Activated CD4-positive, alpha-beta T cell treated with anti-CD3 and anti-CD28 coated beads, Interleukin-2, amount 10 ng/mL, durations not matched to agents 24 days and 14 days (primary cell): ENCODE data around the gene FMN2. TPM values are rescaled to one million over a fixed set of nuclear protein-coding genes. Genes with fewer than 3 reads are reported as not detected.

Source experiments
- DNase-seq: peaks from one replicate; pipeline ENCODE4 v3.0.0; 2022
- H3K27ac Mint-ChIP-seq: one replicate; pipeline ENCODE4 v1.8.0; 2022; ENCODE audit warnings: mild to moderate bottlenecking, mixed read lengths
- H3K27me3 Mint-ChIP-seq: one replicate; pipeline ENCODE4 v1.8.0; 2022; ENCODE audit warnings: mixed read lengths
- H3K36me3 Mint-ChIP-seq: one replicate; pipeline ENCODE4 v1.8.0; 2022; ENCODE audit warnings: low read depth, mild to moderate bottlenecking, mixed read lengths
- H3K4me1 Mint-ChIP-seq: one replicate; pipeline ENCODE4 v1.8.0; 2021; ENCODE audit warnings: mixed read lengths
- H3K4me3 Mint-ChIP-seq: one replicate; pipeline ENCODE4 v1.8.0; 2022; ENCODE audit warnings: mild to moderate bottlenecking, moderate library complexity, mixed read lengths
- H3K9me3 Mint-ChIP-seq: one replicate; pipeline ENCODE4 v1.8.0; 2021; ENCODE audit warnings: mixed read lengths
- intact Hi-C: fragments of 100-400 bp; cut with micrococcal nuclease; formaldehyde crosslinking; loops from one replicate; pipeline ENCODE4 v1.15.1; 2023
- total RNA-seq: library from RNA; stranded (reverse); gene quantifications from 2 replicates; pipeline ENCODE4 v1.2.3, GENCODE V29; 2022

FMN2 gene
- total RNA-seq, 1 donor from 2014 or later, result not detected

DNA sequence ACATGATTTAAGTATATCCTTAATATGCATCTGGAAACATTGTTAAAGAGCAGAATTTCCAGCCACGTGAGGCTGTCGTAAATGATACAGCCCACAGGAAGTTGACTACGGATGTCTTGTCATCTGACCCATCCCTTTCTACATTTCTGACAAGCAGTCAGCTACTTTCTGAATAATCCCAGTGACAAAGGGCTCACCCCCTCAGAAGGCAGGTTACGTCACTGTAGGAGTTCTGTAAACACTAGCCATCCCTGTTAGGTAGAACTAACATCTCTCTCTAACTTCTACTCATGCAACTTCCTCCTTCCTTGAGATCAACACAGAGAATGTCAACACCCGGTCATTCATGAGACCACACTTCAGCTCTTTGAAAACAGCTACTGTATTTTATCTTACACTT, 261.1 kb downstream of the FMN2 start:
- Mint-ChIP-seq H3K4me3 (no peak overlapping the region), H3K27ac (no peak overlapping the region), H3K4me1 (no peaks in the 10 kb centered on the region), H3K36me3 (no peaks in the 10 kb centered on the region), H3K9me3 (peaks cover 8% of the 10 kb centered on the region), H3K27me3 (no peaks in the 10 kb centered on the region)
- no peak for DNase-seq
- intact Hi-C loops, result no loop called here

DNA sequence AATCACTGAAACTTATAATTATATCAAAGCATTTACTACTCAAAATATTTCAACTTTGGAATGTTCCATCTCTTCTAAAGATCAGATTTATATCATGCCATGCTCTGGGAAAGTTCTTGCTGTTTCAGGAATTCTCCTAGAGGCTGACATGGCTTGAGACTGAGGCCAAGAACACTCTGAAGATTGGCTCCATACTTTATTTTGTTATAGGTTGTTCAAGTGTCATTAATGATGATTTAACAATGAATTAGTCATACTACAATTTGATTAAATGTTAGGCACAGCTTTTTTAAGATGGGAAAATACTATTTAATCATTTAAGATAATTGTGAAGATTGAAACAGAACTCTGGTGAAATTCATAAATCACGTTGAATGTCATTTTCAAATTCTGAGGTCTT, 264.9 kb downstream of the FMN2 start:
- H3K4me1 Mint-ChIP-seq, result no peaks in the 10 kb centered on the region

DNA sequence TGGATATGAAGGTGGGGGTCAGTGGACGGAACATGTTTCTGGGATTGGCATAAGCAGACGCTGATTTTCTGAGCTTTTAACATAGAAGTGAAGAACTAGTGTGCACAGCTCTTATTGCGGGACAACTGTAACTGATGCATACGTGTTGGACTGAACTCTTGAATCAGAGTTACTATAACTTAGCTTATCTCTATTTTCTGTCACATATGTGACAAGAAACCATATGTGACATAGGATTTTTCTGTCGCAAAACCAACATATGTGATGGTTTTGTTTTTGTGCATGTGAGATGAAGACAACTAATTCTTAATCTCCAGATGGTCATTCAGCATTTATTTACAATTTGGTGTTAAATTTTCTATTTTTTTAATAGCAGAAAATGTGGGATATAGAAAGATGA, 270.4 kb downstream of the FMN2 start:
- no peaks in the 10 kb centered on the region for H3K4me1 Mint-ChIP-seq
- H3K36me3 Mint-ChIP-seq, result no peaks in the 10 kb centered on the region
- no peak overlapping the region for H3K27ac Mint-ChIP-seq
- H3K27me3 Mint-ChIP-seq, result no peaks in the 10 kb centered on the region
- H3K9me3 Mint-ChIP-seq, result peaks cover 8% of the 10 kb centered on the region
- intact Hi-C loops, result no loop called here
- no peak for DNase-seq
- H3K4me3 Mint-ChIP-seq, result no peak overlapping the region

More for the DNA sequence above, 264.9 kb downstream of the FMN2 start:
- DNase-seq, result no peak
- Mint-ChIP-seq H3K4me3 (no peak overlapping the region), H3K9me3 (peaks cover 14% of the 10 kb centered on the region), H3K36me3 (no peaks in the 10 kb centered on the region), H3K27me3 (no peaks in the 10 kb centered on the region), H3K27ac (no peak overlapping the region)
- intact Hi-C loops, result no loop called here

- H3K4me3 Mint-ChIP-seq, result no peak overlapping the region
- intact Hi-C loops, result no loop called here
- H3K27ac Mint-ChIP-seq, result no peak overlapping the region
- no peaks in the 10 kb centered on the region for H3K36me3 Mint-ChIP-seq
- no peak for DNase-seq
- H3K27me3 Mint-ChIP-seq, result no peaks in the 10 kb centered on the region
- no peaks in the 10 kb centered on the region for H3K4me1 Mint-ChIP-seq
- peaks cover 8% of the 10 kb centered on the region for H3K9me3 Mint-ChIP-seq
Observed at GRCh38 chr1:240362826-240363225, 271.1 kb downstream of the FMN2 start.

GRCh38 chr1:240363315-240363714, 271.6 kb downstream of the FMN2 start:
- Mint-ChIP-seq H3K9me3 (peaks cover 8% of the 10 kb centered on the region), H3K36me3 (no peaks in the 10 kb centered on the region), H3K27ac (no peak overlapping the region), H3K4me1 (no peaks in the 10 kb centered on the region), H3K4me3 (no peak overlapping the region), H3K27me3 (no peaks in the 10 kb centered on the region)
- no peak for DNase-seq
- intact Hi-C loops, result no loop called here

- no peak for DNase-seq
- H3K9me3 Mint-ChIP-seq, result peaks cover 8% of the 10 kb centered on the region
- H3K27ac Mint-ChIP-seq, result no peak overlapping the region
- H3K27me3 Mint-ChIP-seq, result no peaks in the 10 kb centered on the region
- H3K4me3 Mint-ChIP-seq, result no peak overlapping the region
- H3K4me1 Mint-ChIP-seq, result no peaks in the 10 kb centered on the region
- no peaks in the 10 kb centered on the region for H3K36me3 Mint-ChIP-seq
- intact Hi-C loops, result no loop called here
Observed at GRCh38 chr1:240363914-240364313, 272.2 kb downstream of the FMN2 start.

GRCh38 chr1:240366636-240367035, 275.0 kb downstream of the FMN2 start:
- no peaks in the 10 kb centered on the region for H3K4me1 Mint-ChIP-seq

DNA sequence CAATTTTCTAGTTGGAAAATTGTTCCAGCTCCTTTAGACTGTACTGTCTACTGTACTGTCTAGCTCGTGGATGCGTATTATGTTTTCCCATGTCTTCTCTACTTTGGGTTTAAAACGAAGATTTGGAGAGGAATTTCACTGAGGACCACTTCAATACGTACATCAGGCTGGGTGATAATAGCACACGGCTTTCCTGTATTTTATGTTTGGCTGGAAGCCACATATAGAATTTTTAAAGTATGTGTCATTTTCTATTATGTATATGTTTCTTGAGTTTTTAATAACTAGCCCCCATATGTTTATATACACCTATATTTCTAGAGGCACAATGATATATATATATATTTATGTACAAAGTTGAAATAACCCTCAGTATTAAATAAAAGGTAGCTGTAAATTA, 293.9 kb downstream of the FMN2 start:
- Mint-ChIP-seq H3K27ac (no peak overlapping the region), H3K36me3 (no peaks in the 10 kb centered on the region), H3K4me3 (no peak overlapping the region), H3K9me3 (peaks cover 3% of the 10 kb centered on the region), H3K27me3 (no peaks in the 10 kb centered on the region), H3K4me1 (no peaks in the 10 kb centered on the region)
- intact Hi-C loops, result no loop called here
- DNase-seq, result no peak

More at GRCh38 chr1:240366636-240367035, 275.0 kb downstream of the FMN2 start:
- H3K27me3 Mint-ChIP-seq, result no peaks in the 10 kb centered on the region
- DNase-seq, result no peak
- H3K27ac Mint-ChIP-seq, result no peak overlapping the region
- H3K4me3 Mint-ChIP-seq, result no peak overlapping the region
- intact Hi-C loops, result no loop called here
- H3K36me3 Mint-ChIP-seq, result no peaks in the 10 kb centered on the region
- H3K9me3 Mint-ChIP-seq, result peaks cover 2% of the 10 kb centered on the region

- intact Hi-C loops, result no loop called here
- Mint-ChIP-seq H3K36me3 (no peaks in the 10 kb centered on the region), H3K27ac (no peak overlapping the region), H3K4me3 (no peak overlapping the region), H3K9me3 (peaks cover 3% of the 10 kb centered on the region), H3K27me3 (no peaks in the 10 kb centered on the region), H3K4me1 (no peaks in the 10 kb centered on the region)
- DNase-seq, result no peak
Observed at GRCh38 chr1:240385985-240386978, 294.6 kb downstream of the FMN2 start.

- Mint-ChIP-seq H3K36me3 (no peaks in the 10 kb centered on the region), H3K4me3 (no peak overlapping the region), H3K9me3 (peaks cover 3% of the 10 kb centered on the region), H3K27me3 (no peaks in the 10 kb centered on the region), H3K27ac (no peak overlapping the region), H3K4me1 (no peaks in the 10 kb centered on the region)
- intact Hi-C loops, result no loop called here
- DNase-seq, result no peak
Observed at GRCh38 chr1:240387051-240387450, 295.4 kb downstream of the FMN2 start.

DNA sequence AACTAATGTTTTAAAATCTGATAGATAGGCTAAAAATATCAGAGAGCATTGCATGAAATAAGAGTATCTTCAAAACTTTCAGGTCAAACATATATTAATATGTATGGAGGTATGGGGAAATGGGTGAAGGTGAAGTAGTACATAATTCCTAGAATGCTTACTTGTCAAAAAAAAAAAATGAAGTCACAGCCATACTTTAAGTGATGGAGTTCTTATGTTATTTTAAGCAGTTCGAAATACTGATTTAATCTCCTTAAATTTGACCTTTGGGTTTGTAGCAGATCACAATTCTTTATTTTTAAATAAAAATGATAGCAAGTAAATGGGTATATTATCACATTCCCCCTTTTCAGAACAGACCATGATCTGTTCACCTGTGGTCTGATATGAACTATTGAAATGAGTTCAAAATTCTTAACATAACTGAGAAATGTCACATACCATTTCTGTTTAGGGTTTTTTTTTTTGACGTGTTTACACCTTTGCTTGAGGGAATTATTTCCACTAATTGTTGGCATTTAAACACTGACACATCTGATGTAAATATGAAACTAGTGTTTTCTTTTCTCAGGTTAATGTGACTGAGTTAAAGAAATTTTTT, 300.1 kb downstream of the FMN2 start:
- H3K4me1 Mint-ChIP-seq, result no peaks in the 10 kb centered on the region

DNA sequence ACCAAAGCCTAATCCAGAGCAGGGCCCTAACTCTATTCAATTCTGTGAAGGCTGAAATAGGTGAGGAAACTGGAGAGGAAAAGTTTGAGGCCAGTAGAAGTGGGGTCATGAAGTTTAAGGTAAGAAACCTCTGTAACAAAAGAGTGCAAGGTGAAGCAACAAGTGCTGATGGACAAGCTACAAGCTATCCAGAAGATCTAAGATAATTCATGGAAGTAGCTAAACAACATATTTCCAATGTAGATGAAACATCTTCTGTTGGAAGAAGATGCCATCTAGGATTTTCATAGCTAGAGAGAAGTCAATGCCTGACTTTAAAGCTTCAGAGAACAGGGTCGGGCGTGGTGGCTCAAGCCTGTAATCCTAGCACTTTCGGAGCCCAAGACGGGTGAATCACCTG, 302.7 kb downstream of the FMN2 start:
- Mint-ChIP-seq H3K9me3 (no peaks in the 10 kb centered on the region), H3K27me3 (no peaks in the 10 kb centered on the region), H3K36me3 (no peaks in the 10 kb centered on the region), H3K4me3 (no peak overlapping the region), H3K27ac (no peak overlapping the region), H3K4me1 (no peaks in the 10 kb centered on the region)
- no peak for DNase-seq
- intact Hi-C loops, result no loop called here

More for the DNA sequence above, 300.1 kb downstream of the FMN2 start:
- DNase-seq, result no peak
- intact Hi-C loops, result no loop called here
- Mint-ChIP-seq H3K4me3 (no peak overlapping the region), H3K27ac (no peak overlapping the region), H3K9me3 (no peaks in the 10 kb centered on the region), H3K27me3 (no peaks in the 10 kb centered on the region), H3K36me3 (no peaks in the 10 kb centered on the region)

DNA sequence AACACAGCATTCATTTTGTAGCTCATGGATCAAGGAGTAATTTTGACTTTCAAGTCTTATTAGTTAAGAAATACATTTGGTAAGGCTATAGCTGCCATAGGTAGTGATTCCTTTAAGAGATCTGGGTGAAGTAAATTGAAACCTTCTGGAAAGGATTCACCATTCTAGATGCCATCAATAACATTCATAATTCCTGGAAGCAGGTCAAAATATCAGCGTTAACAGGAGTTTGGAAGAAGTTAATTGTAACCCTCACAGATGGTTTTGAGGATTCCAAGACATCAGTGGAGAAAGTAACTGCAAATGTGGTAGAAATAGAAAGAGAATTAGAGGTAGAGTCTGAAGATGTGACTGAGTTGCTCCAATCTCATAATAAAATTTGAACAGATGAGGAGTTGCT, 303.7 kb downstream of the FMN2 start:
- Mint-ChIP-seq H3K27me3 (no peaks in the 10 kb centered on the region), H3K9me3 (no peaks in the 10 kb centered on the region), H3K4me1 (no peaks in the 10 kb centered on the region), H3K36me3 (no peaks in the 10 kb centered on the region), H3K27ac (no peak overlapping the region), H3K4me3 (no peak overlapping the region)
- DNase-seq, result no peak
- intact Hi-C loops, result no loop called here

- Mint-ChIP-seq H3K9me3 (no peaks in the 10 kb centered on the region), H3K27ac (no peak overlapping the region), H3K36me3 (no peaks in the 10 kb centered on the region), H3K4me1 (no peaks in the 10 kb centered on the region), H3K27me3 (no peaks in the 10 kb centered on the region), H3K4me3 (no peak overlapping the region)
- DNase-seq, result no peak
- intact Hi-C loops, result no loop called here
Observed at GRCh38 chr1:240399381-240399780, 307.7 kb downstream of the FMN2 start.
